Testis (tissue), 2 donors: ENCODE measurements around the gene CDC42EP4.

ENCODE experiments used
- CTCF ChIP-seq, 3 experiments: fragments of 450-650 bp in 2 of 3; fragments of 200-600 bp in 1 of 3; sonication (generic) in 1 of 3; IDR thresholded peaks; one replicate each; pipeline ENCODE4 v1.5.1; 2016 to 2019; ENCODE audit warnings: antibody characterized with exemption in 3 of 3, mild to moderate bottlenecking in 2 of 3, moderate library complexity in 1 of 3
- POLR2A ChIP-seq: fragments of 450-650 bp; IDR thresholded peaks from one replicate; pipeline ENCODE4 v1.6.1; 2017; ENCODE audit warnings: antibody characterized with exemption, mild to moderate bottlenecking, moderate library complexity

DNA sequence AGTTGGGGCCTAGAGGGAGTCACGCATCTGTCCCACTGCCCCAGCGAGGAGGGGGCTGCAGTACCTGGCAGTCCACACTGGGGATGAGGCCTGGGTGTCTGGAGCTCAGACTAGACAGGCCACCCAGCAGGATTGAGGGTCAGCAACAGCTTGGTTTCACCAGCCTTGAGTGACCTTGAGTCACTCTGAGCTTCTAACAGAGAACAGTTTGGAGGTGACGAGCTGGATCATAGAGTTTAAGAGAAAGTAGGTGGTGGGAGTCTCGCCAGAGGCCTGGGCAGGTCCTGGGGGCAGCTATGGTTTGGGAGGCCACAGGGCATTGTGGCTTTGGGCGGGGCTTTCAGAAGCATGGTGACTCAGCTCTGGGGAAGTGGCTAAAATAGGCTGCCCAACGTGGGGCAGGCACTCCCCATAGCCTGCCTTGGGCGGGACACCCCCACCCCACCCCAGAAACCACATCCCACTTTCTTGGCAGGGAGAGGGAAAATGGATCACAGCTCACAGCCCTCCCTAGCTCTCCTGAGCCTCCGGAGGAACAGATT is 20.5 kb downstream of the CDC42EP4 start:
- TF ChIP-seq CTCF (IDR thresholded peaks at IDR 0.05) (no peak), POLR2A (no peak)
